ENCODE data around the gene CIAO2B. TPM values are rescaled to one million over a fixed set of nuclear protein-coding genes. Genes with fewer than 3 reads are reported as not detected.

The CIAO2B gene
- total RNA-seq = 100 to 1,000 TPM in 1 of 2 donors, 10 to 100 TPM in 1; 23.2 to 102 TPM

GRCh38 chr16:66934138-66934838 lies at the start of gene CIAO2B:
CIAO2B (minus strand) TSS chr16:66934402; CDS start chr16:66934364, 38 bp downstream.
- Histone ChIP-seq H3K4me1 (ENCODE audit: control insufficient read depth in 1 of 2, low read depth in 2 of 2) (peaks cover 15 to 37% of the 10 kb centered on the region in 2 donors), H3K36me3 (peaks cover 7% of the 10 kb centered on the region), H3K4me3 (peak within 1 kb of the TSS; percentile 98), H3K27me3 (replicated peaks; ENCODE audit: insufficient read depth) (no peaks in the 10 kb centered on the region), H3K9me3 (no peaks in the 10 kb centered on the region), H3K27ac (peak within 1 kb of the TSS; percentile 81 to 91)
- no peak for DNase-seq (ENCODE audit: low spot score)
- no peak for TF ChIP-seq CTCF (IDR thresholded peaks at IDR 0.05)
- ATAC-seq (ENCODE audit: insufficient number of reproducible peaks, low FRiP score, low read depth) = peak; percentile 71

GRCh38 chr16:66983033-66983432 lies 48.8 kb upstream of the CIAO2B start:
- Histone ChIP-seq H3K4me3 (no peak overlapping the region), H3K27me3 (replicated peaks; ENCODE audit: insufficient read depth) (no peaks in the 10 kb centered on the region), H3K9me3 (no peaks in the 10 kb centered on the region), H3K4me1 (ENCODE audit: control insufficient read depth in 1 of 2, low read depth in 2 of 2) (peaks cover 0 to 18% of the 10 kb centered on the region in 2 donors), H3K27ac (no peak overlapping the region), H3K36me3 (no peaks in the 10 kb centered on the region)
- no peak for ATAC-seq (ENCODE audit: insufficient number of reproducible peaks, low FRiP score, low read depth)
- no peak for DNase-seq (ENCODE audit: low spot score)
- TF ChIP-seq CTCF (IDR thresholded peaks at IDR 0.05) = no peak

- no peak for TF ChIP-seq CTCF (IDR thresholded peaks at IDR 0.05)
- ATAC-seq (ENCODE audit: insufficient number of reproducible peaks, low FRiP score, low read depth) = no peak
These were observed 45.0 kb upstream of the CIAO2B start for GRCh38 chr16:66979011-66979717.

GRCh38 chr16:66977341-66978113 lies 43.3 kb upstream of the CIAO2B start:
- peak; percentile 67 for ATAC-seq (ENCODE audit: insufficient number of reproducible peaks, low FRiP score, low read depth)
- H3K4me3 ChIP-seq = no peak overlapping the region
- peak; percentile 97 for TF ChIP-seq CTCF (IDR thresholded peaks at IDR 0.05)

More at GRCh38 chr16:66979011-66979717, 45.0 kb upstream of the CIAO2B start:
- no peaks in the 10 kb centered on the region for H3K9me3 ChIP-seq
- H3K4me3 ChIP-seq = no peak overlapping the region
- H3K27me3 ChIP-seq (replicated peaks; ENCODE audit: insufficient read depth) = no peaks in the 10 kb centered on the region
- no peaks in the 10 kb centered on the region for H3K36me3 ChIP-seq
- peaks cover 0 to 18% of the 10 kb centered on the region in 2 donors for H3K4me1 ChIP-seq (ENCODE audit: control insufficient read depth in 1 of 2, low read depth in 2 of 2)
- peak overlapping the region in 1 of 2 donors; percentile 50 for H3K27ac ChIP-seq
- DNase-seq (ENCODE audit: low spot score) = peak; percentile 70

GRCh38 chr16:66976746-66977145 lies 42.5 kb upstream of the CIAO2B start:
- ATAC-seq (ENCODE audit: insufficient number of reproducible peaks, low FRiP score, low read depth) = no peak
- TF ChIP-seq CTCF (IDR thresholded peaks at IDR 0.05) = no peak
- Histone ChIP-seq H3K4me1 (ENCODE audit: control insufficient read depth in 1 of 2, low read depth in 2 of 2) (peaks cover 0 to 18% of the 10 kb centered on the region in 2 donors), H3K4me3 (no peak overlapping the region), H3K36me3 (no peaks in the 10 kb centered on the region), H3K27ac (no peak overlapping the region), H3K9me3 (no peaks in the 10 kb centered on the region), H3K27me3 (replicated peaks; ENCODE audit: insufficient read depth) (no peaks in the 10 kb centered on the region)
- DNase-seq (ENCODE audit: low spot score) = no peak

More at GRCh38 chr16:66977341-66978113, 43.3 kb upstream of the CIAO2B start:
- no peaks in the 10 kb centered on the region for H3K27me3 ChIP-seq (replicated peaks; ENCODE audit: insufficient read depth)
- DNase-seq (ENCODE audit: low spot score) = peak; percentile 58
- H3K4me1 ChIP-seq (ENCODE audit: control insufficient read depth in 1 of 2, low read depth in 2 of 2) = peaks cover 0 to 18% of the 10 kb centered on the region in 2 donors
- no peak overlapping the region for H3K27ac ChIP-seq
- H3K36me3 ChIP-seq = no peaks in the 10 kb centered on the region
- no peaks in the 10 kb centered on the region for H3K9me3 ChIP-seq

Data from thoracic aorta (tissue), 2 donors.